Activated CD8-positive, alpha-beta T cell treated with anti-CD3 and anti-CD28 coated beads for 36 hours (primary cell): ENCODE measurements around the gene IFRD2. TPM values are rescaled to one million over a fixed set of nuclear protein-coding genes. Genes with fewer than 3 reads are reported as not detected.
A peak's percentile ranks its signal among the peaks of the same experiment; 100 is the strongest.

Source experiments
- ATAC-seq: fragments of 200-7000 bp; cut with Tn5 transposase; one replicate; pipeline ENCODE4 v1.10.0; 2021; ENCODE audit warnings: mild to moderate bottlenecking, moderate library complexity
- CTCF ChIA-PET: fragments of 350-600 bp; sonication (Branson Sonifier 250); formaldehyde crosslinking; loops from one replicate; lab custom pipeline; 2021; ENCODE audit warnings: antibody characterized with exemption; lab: Charles Lee
- POLR2A ChIA-PET: fragments of 350-600 bp; sonication (Branson Sonifier 250); formaldehyde crosslinking; loops from one replicate; lab custom pipeline; 2021; ENCODE audit warnings: antibody characterized with exemption; lab: Charles Lee
- DNase-seq: peaks from one replicate; pipeline ENCODE4 v3.0.0-alpha.2; 2020
- H3K27ac Mint-ChIP-seq: one replicate; pipeline ENCODE4 v1.8.0; 2021; ENCODE audit warnings: mild to moderate bottlenecking, mixed read lengths
- H3K27me3 Mint-ChIP-seq: one replicate; pipeline ENCODE4 v1.8.0; 2021; ENCODE audit warnings: mixed read lengths
- H3K36me3 Mint-ChIP-seq: one replicate; pipeline ENCODE4 v1.8.0; 2021; ENCODE audit warnings: low read depth, mixed read lengths
- H3K4me1 Mint-ChIP-seq: one replicate; pipeline ENCODE4 v1.8.0; 2021; ENCODE audit warnings: low read depth, mixed read lengths
- H3K4me3 Mint-ChIP-seq: one replicate; pipeline ENCODE4 v1.8.0; 2021; ENCODE audit warnings: mild to moderate bottlenecking, moderate library complexity, mixed read lengths
- H3K9me3 Mint-ChIP-seq: one replicate; pipeline ENCODE4 v1.8.0; 2021; ENCODE audit warnings: mixed read lengths
- CTCF ChIP-seq: fragments of 200-600 bp; IDR thresholded peaks from one replicate; pipeline ENCODE4 v1.8.0; 2022; ENCODE audit warnings: antibody characterized with exemption, mild to moderate bottlenecking
- intact Hi-C: fragments of 100-400 bp; cut with micrococcal nuclease; formaldehyde crosslinking; loops from one replicate; pipeline ENCODE4 v1.10.0; 2022
- total RNA-seq, 2 experiments: library from RNA; stranded (reverse); gene quantifications; one replicate each; pipeline ENCODE4 v1.2.3, GENCODE V29; 2021

Gene IFRD2, protein sequence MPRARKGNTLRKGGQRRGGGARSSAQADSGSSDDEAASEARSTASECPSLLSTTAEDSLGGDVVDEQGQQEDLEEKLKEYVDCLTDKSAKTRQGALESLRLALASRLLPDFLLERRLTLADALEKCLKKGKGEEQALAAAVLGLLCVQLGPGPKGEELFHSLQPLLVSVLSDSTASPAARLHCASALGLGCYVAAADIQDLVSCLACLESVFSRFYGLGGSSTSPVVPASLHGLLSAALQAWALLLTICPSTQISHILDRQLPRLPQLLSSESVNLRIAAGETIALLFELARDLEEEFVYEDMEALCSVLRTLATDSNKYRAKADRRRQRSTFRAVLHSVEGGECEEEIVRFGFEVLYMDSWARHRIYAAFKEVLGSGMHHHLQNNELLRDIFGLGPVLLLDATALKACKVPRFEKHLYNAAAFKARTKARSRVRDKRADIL
- total RNA-seq: 100 to 1,000 TPM; 132 to 133 TPM

DNA sequence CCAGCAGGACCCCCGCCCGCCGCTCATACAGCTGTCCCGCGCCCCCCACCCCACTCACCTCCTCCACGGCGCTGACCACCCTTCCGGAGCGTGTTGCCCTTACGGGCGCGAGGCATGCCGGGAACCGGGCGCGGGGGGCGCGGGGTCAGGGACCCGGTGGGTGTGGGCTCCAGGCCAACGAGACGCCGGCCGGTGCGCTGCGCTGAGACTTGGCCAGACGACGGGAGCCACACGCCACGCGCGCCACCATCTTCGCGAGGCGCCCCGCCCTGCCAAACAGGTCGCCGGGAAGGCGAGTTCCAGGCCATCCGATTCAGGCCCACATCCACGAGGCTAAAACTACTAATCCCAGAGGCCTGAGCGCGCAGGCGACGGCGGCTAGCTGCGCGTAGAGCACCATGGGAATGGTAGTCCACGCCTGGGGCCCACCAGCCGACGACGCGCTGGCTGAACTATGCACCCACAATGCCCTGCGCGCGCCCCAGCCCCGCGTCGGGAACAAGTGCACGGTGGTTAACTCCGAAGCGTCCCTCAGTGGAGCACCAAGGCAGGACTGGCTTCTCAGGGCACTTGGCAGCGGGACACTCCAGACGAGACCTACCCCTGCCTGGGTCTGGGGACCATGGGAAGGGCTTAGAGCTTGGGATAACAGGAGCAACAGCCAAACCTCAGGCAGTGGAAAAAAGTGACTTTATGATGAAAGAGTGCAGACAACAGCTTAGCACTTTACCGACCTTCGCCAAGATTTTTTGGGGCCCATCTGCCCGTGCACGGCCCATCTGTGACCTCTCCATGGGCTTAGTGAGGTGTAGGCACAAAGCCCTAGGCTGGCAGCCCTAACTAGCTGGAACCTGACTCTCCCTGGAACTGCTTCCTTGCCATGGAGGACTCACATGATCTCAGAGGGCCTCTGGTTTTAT, at the start of gene IFRD2:
Gene IFRD2, minus strand, starts transcription at position 271 of the 920 bp plus-strand sequence. Its CDS starts 155 bp downstream, at position 116.
- intact Hi-C loops: no loop called here
- H3K4me3 Mint-ChIP-seq: peak within 1 kb of the TSS; percentile 95
- H3K36me3 Mint-ChIP-seq: peaks cover 32% of the 10 kb centered on the region
- H3K27ac Mint-ChIP-seq: peak within 1 kb of the TSS; percentile 93
- no peaks in the 10 kb centered on the region for H3K9me3 Mint-ChIP-seq
- ATAC-seq: peak; percentile 98
- POLR2A ChIA-PET: interaction anchor here (0.7 to 8.2 kb wide), 14 partner anchors 8 to 97 kb away, joined by 3 to 98 read pairs (median 4); partner anchors contain the start of gene LSMEM2
- CTCF ChIA-PET: interaction anchor here (1.0 to 2.1 kb wide), 11 partner anchors 14 to 67 kb away, joined by 3 to 8 read pairs (median 4); partner anchors contain the start of gene GNAI2
- no peaks in the 10 kb centered on the region for H3K27me3 Mint-ChIP-seq
- peaks cover 14% of the 10 kb centered on the region for H3K4me1 Mint-ChIP-seq
- no peak for TF ChIP-seq CTCF
- peak; percentile 98 for DNase-seq

DNA sequence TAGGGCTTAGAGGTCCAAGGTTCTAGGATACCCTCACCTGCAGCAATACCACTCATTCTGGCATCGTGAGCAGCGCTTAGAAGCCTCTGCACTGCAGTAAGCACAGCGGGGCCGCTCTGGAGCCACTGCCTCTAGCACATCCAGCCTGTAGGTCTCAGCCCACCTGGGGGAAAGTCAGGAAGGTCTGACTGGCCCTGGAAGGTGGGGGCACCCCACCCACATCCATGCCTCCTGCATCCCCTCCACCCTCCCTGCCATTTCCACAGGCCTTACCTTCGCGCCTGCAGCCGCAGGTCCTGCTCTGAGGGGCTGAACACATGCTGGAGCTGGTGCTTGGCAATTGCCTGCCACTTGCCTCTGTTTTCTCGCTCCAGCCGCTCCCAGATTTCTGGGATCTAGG, 49.3 kb upstream of the IFRD2 start:
- DNase-seq: peak; percentile 41
- H3K9me3 Mint-ChIP-seq: no peaks in the 10 kb centered on the region
- peaks cover 24% of the 10 kb centered on the region for H3K4me1 Mint-ChIP-seq
- ChIA-PET POLR2A (interaction anchor here (0.9 to 12.3 kb wide), 9 partner anchors 10 to 269 kb away, joined by 3 to 137 read pairs (median 11); partner anchors contain the start of genes C3orf18, CISH, CYB561D2 and HEMK1), CTCF (interaction anchor here (0.9 to 1.5 kb wide), 5 partner anchors 9 to 231 kb away, joined by 3 to 7 read pairs (median 3); partner anchors contain the start of genes CYB561D2, HYAL3, NAA80 and NPRL2)
- no peaks in the 10 kb centered on the region for H3K27me3 Mint-ChIP-seq
- peaks cover 30% of the 10 kb centered on the region for H3K36me3 Mint-ChIP-seq
- peak overlapping the region; percentile 88 for H3K4me3 Mint-ChIP-seq
- H3K27ac Mint-ChIP-seq: peak overlapping the region; percentile 87
- intact Hi-C loops: no loop called here
- no peak for ATAC-seq
- TF ChIP-seq CTCF: no peak

- peak within 1 kb of the TSS; percentile 91 for H3K27ac Mint-ChIP-seq
- peak; percentile 87 for DNase-seq
- CTCF ChIA-PET: interaction anchor here (0.9 to 1.5 kb wide), 7 partner anchors 9 to 273 kb away, joined by 3 to 7 read pairs (median 3); partner anchors contain the start of genes CYB561D2, HYAL3, NAA80 and NPRL2
- POLR2A ChIA-PET: interaction anchor here (0.7 to 12.3 kb wide), 11 partner anchors 8 to 270 kb away, joined by 3 to 137 read pairs (median 5); partner anchors contain the start of genes C3orf18, CISH, CYB561D2 and HEMK1
- TF ChIP-seq CTCF: no peak
- peaks cover 26% of the 10 kb centered on the region for H3K4me1 Mint-ChIP-seq
- H3K36me3 Mint-ChIP-seq: peaks cover 37% of the 10 kb centered on the region
- intact Hi-C loops: no loop called here
- no peaks in the 10 kb centered on the region for H3K9me3 Mint-ChIP-seq
- H3K4me3 Mint-ChIP-seq: peak within 1 kb of the TSS; percentile 88
- ATAC-seq: peak; percentile 37
- H3K27me3 Mint-ChIP-seq: no peaks in the 10 kb centered on the region
Measured at GRCh38 chr3:50340448-50341329, 48.5 kb upstream of the IFRD2 start, which contains the start of gene RASSF1. Gene RASSF1, minus strand, starts transcription at chr3:50340836. Its CDS starts 31 bp downstream, at chr3:50340805.

GRCh38 chr3:50340147-50340447, 47.9 kb upstream of the IFRD2 start:
- no peak for DNase-seq
- Mint-ChIP-seq H3K36me3 (peaks cover 43% of the 10 kb centered on the region), H3K9me3 (no peaks in the 10 kb centered on the region), H3K27ac (peak overlapping the region; percentile 91), H3K27me3 (no peaks in the 10 kb centered on the region), H3K4me1 (peaks cover 28% of the 10 kb centered on the region), H3K4me3 (peak overlapping the region; percentile 88)
- intact Hi-C loops: no loop called here
- ChIA-PET POLR2A (interaction anchor here (0.8 to 12.3 kb wide), 11 partner anchors 7 to 270 kb away, joined by 3 to 137 read pairs (median 8); partner anchors contain the start of genes C3orf18, CISH, CYB561D2 and HEMK1), CTCF (interaction anchor here (0.9 to 1.5 kb wide), 5 partner anchors 9 to 273 kb away, joined by 3 to 7 read pairs (median 3); partner anchors contain the start of genes CYB561D2, HYAL3, NAA80 and NPRL2)
- ATAC-seq: no peak
- TF ChIP-seq CTCF: no peak
